Upper lobe of left lung (tissue), 6 donors: ENCODE measurements around the gene ISCU. TPM values are rescaled to one million over a fixed set of nuclear protein-coding genes. Genes with fewer than 3 reads are reported as not detected.
A peak's percentile ranks its signal among the peaks of the same experiment; 100 is the strongest.
"Not testable (repeated sequence)": the region's sequence is repeated elsewhere in the genome, so short reads cannot be mapped to it uniquely, and the experiment has no call there.

Source experiments
- ATAC-seq, 2 donors: fragments of 200-7000 bp; cut with Tn5 transposase; one replicate each; pipeline ENCODE4 v1.9.1; 2022; ENCODE audit warnings: mild to moderate bottlenecking in 2 of 2, moderate library complexity in 2 of 2; ENCODE audit not compliant: low FRiP score in 2 of 2
- DNase-seq, 2 donors: peaks; one replicate each; pipeline ENCODE4 v3.0.0-alpha.2; 2019 to 2020
- H3K27ac ChIP-seq, 4 donors: fragments of 200-600 bp; sonication (generic); one replicate each; pipeline ENCODE4 v1.5.1; 2016 to 2019
- H3K27me3 ChIP-seq, 4 donors: fragments of 200-600 bp; sonication (generic); one replicate each; pipeline ENCODE4 v1.5.1; 2017 to 2019
- H3K36me3 ChIP-seq, 4 donors: fragments of 200-600 bp; sonication (generic); one replicate each; pipeline ENCODE4 v1.5.1; 2016 to 2019
- H3K4me1 ChIP-seq, 4 donors: fragments of 200-600 bp; sonication (generic); one replicate each; pipeline ENCODE4 v1.5.1; 2018 to 2019
- H3K4me3 ChIP-seq, 4 donors: fragments of 200-600 bp; sonication (generic); one replicate each; pipeline ENCODE4 v1.5.1; 2017 to 2019; ENCODE audit warnings: mild to moderate bottlenecking in 2 of 4, moderate library complexity in 1 of 4
- H3K9me3 ChIP-seq, 4 donors: fragments of 200-600 bp; sonication (generic); one replicate each; pipeline ENCODE4 v1.5.1; 2018 to 2019
- CTCF ChIP-seq, 6 experiments: fragments of 450-650 bp in 4 of 6; fragments of 200-600 bp in 2 of 6; sonication (generic) in 2 of 6; IDR thresholded peaks; one replicate each; pipeline ENCODE4 v1.5.1; 2016 to 2019; ENCODE audit warnings: antibody characterized with exemption in 6 of 6
- EP300 ChIP-seq, 4 donors: sonication (generic); formaldehyde crosslinking; IDR thresholded peaks; one replicate each; pipeline ENCODE4 v1.5.1; 2017; ENCODE audit warnings: antibody characterized with exemption in 4 of 4, control low read depth in 2 of 4
- POLR2A ChIP-seq, 4 donors: fragments of 450-650 bp; IDR thresholded peaks; one replicate each; pipeline ENCODE4 v1.5.1; 2016 to 2017; ENCODE audit warnings: antibody characterized with exemption in 4 of 4, mild to moderate bottlenecking in 2 of 4
- POLR2AphosphoS5 ChIP-seq, 2 donors: sonication (generic); formaldehyde crosslinking; IDR thresholded peaks; one replicate each; pipeline ENCODE4 v1.5.1; 2017; ENCODE audit warnings: antibody characterized with exemption in 2 of 2
- WGBS, 2 donors: methylation state at CpG; one replicate each; pipeline ENCODE4 v1.1.5; 2017 to 2018; 5-methylcytosine and 5-hydroxymethylcytosine counted together
- total RNA-seq, 6 donors: library from RNA; depleted of rRNA in 4 of 6; stranded (reverse); fragments of >200 nt in 4 of 6; gene quantifications; one replicate each; pipeline versions ENCODE4 v1.1.0 to v1.2.1, GENCODE V29; 2016 to 2021
- donor health status: DM: no; HTN: no; CAD: no; lungs with moderate emphysema.
- donor health status: DM: no; HTN: yes; CAD: no; lungs with severe emphysema.

Gene ISCU
- total RNA-seq, 6 donors from 2014 or later = 130 to 192 (median 152) TPM

- no peak for DNase-seq
- TF ChIP-seq POLR2AphosphoS5 (IDR thresholded peaks at IDR 0.05) = no peak
- TF ChIP-seq POLR2A (IDR thresholded peaks at IDR 0.05) = no peak
- TF ChIP-seq CTCF (IDR thresholded peaks at IDR 0.05) = no peak
- no peak for TF ChIP-seq EP300 (IDR thresholded peaks at IDR 0.05)
These were observed 23.9 kb downstream of the ISCU start for GRCh38 chr12:108586306-108586705.

GRCh38 chr12:108587826-108588225 is 25.4 kb downstream of the ISCU start:
- DNase-seq (no peak), ATAC-seq (no peak)
- Histone ChIP-seq H3K27me3 (no peaks in the 10 kb centered on the region), H3K36me3 (no peaks in the 10 kb centered on the region), H3K4me3 (no peak overlapping the region), H3K9me3 (no peaks in the 10 kb centered on the region), H3K4me1 (no peaks in the 10 kb centered on the region), H3K27ac (no peak overlapping the region)
- TF ChIP-seq POLR2AphosphoS5 (IDR thresholded peaks at IDR 0.05) = no peak
- TF ChIP-seq EP300 (IDR thresholded peaks at IDR 0.05) = no peak
- no peak for TF ChIP-seq CTCF (IDR thresholded peaks at IDR 0.05)
- no peak for TF ChIP-seq POLR2A (IDR thresholded peaks at IDR 0.05)
- WGBS, 2 donors = 55 to 79% methylated on average over 2 to 4 of the region's 4 CpGs

More at GRCh38 chr12:108586306-108586705, 23.9 kb downstream of the ISCU start:
- no peak overlapping the region for H3K4me3 ChIP-seq
- H3K27me3 ChIP-seq = no peaks in the 10 kb centered on the region
- no peak overlapping the region for H3K27ac ChIP-seq
- H3K4me1 ChIP-seq = peaks cover 0 to 3% (median 0%) of the 10 kb centered on the region in 4 donors
- no peaks in the 10 kb centered on the region for H3K9me3 ChIP-seq
- WGBS, 2 donors = 86 to 93% methylated on average over 11 of the region's 11 CpGs
- no peaks in the 10 kb centered on the region for H3K36me3 ChIP-seq
- ATAC-seq = no peak

GRCh38 chr12:108589028-108589839 is 26.8 kb downstream of the ISCU start:
- TF ChIP-seq POLR2AphosphoS5 (IDR thresholded peaks at IDR 0.05) (no peak), POLR2A (IDR thresholded peaks at IDR 0.05) (no peak), CTCF (IDR thresholded peaks at IDR 0.05) (no peak), EP300 (IDR thresholded peaks at IDR 0.05) (no peak)
- no peaks in the 10 kb centered on the region for H3K36me3 ChIP-seq
- H3K9me3 ChIP-seq = no peaks in the 10 kb centered on the region
- no peaks in the 10 kb centered on the region for H3K27me3 ChIP-seq
- H3K4me3 ChIP-seq = no peak overlapping the region
- ATAC-seq (peak in 1 of 2 donors; percentile 38), DNase-seq (no peak)
- no peaks in the 10 kb centered on the region for H3K4me1 ChIP-seq
- no peak overlapping the region for H3K27ac ChIP-seq
- 47 to 51% methylated on average over 10 to 15 of the region's 15 CpGs for WGBS, 2 donors

- WGBS, 2 donors = 47 to 65% methylated on average over 3 to 7 of the region's 7 CpGs
- DNase-seq (no peak), ATAC-seq (no peak)
These were observed 27.4 kb downstream of the ISCU start for GRCh38 chr12:108589840-108590229.

GRCh38 chr12:108590463-108590862 is 28.1 kb downstream of the ISCU start:
- not testable (repeated sequence) for H3K27me3 ChIP-seq, ATAC-seq, H3K4me1 ChIP-seq, H3K27ac ChIP-seq, H3K9me3 ChIP-seq, DNase-seq, H3K4me3 ChIP-seq, H3K36me3 ChIP-seq
- WGBS, 2 donors = 87 to 96% methylated on average over 8 to 9 of the region's 9 CpGs

More at GRCh38 chr12:108589840-108590229, 27.4 kb downstream of the ISCU start:
- no peak overlapping the region for H3K27ac ChIP-seq
- H3K4me3 ChIP-seq = no peak overlapping the region
- no peak for TF ChIP-seq POLR2AphosphoS5 (IDR thresholded peaks at IDR 0.05)
- TF ChIP-seq POLR2A (IDR thresholded peaks at IDR 0.05) = no peak
- no peak for TF ChIP-seq EP300 (IDR thresholded peaks at IDR 0.05)
- TF ChIP-seq CTCF (IDR thresholded peaks at IDR 0.05) = no peak
- H3K27me3 ChIP-seq = no peaks in the 10 kb centered on the region
- no peaks in the 10 kb centered on the region for H3K36me3 ChIP-seq
- H3K9me3 ChIP-seq = no peaks in the 10 kb centered on the region
- no peaks in the 10 kb centered on the region for H3K4me1 ChIP-seq
